ENCODE data around the gene VARS2. TPM values are rescaled to one million over a fixed set of nuclear protein-coding genes. Genes with fewer than 3 reads are reported as not detected.
A peak's percentile ranks its signal among the peaks of the same experiment; 100 is the strongest.

VARS2 gene
- total RNA-seq, 2 experiments from 2014 or later: 83.0 to 84.0 TPM

DNA sequence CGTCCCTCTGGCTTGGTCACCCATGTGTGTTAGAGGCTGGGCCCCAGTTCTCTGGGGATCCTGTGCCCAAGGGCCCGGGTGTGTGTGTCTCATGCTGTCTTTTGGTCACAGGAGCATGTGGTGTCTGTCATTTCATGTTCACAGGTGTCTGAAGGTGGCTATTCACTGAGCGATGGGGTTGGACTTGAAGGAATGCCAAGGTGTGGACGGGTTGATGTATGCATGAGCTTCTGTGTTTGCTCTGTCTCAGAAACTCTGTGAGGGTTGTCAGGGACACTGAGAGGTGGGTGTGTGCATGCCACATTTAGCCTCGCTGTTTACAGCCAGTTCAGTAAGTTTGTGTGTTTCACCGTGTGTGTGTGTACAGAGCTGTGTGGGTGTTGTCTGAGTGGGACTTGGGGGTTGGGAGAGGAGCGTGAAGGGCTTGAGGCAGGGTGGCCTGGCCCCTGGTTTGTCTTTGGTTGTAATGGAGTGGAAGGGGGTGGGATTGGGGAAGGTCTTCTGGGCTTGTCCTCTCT, 28.5 kb upstream of the VARS2 start:
- POLR2A ChIA-PET: interaction anchor here (0.5 to 2.5 kb wide), 6 partner anchors 23 to 460 kb away, joined by 3 to 8 read pairs (median 6); partner anchors contain the start of gene VARS2
- CTCF ChIA-PET: interaction anchor here (0.9 to 10.4 kb wide), 5 partner anchors 13 to 64 kb away, joined by 3 to 82 read pairs (median 3); no protein-coding TSS in a partner anchor
- Mint-ChIP-seq H3K27ac (peak overlapping the region; percentile 18), H3K4me1 (ENCODE audit: low read depth) (peaks cover 27% of the 10 kb centered on the region), H3K27me3 (no peaks in the 10 kb centered on the region), H3K4me3 (peak overlapping the region; percentile 65), H3K36me3 (ENCODE audit: low read depth) (peaks cover 2% of the 10 kb centered on the region), H3K9me3 (no peaks in the 10 kb centered on the region)
- intact Hi-C loops (cut with micrococcal nuclease): no loop called here
- DNase-seq (no peak), ATAC-seq (no peak)
- TF ChIP-seq, protein P1, sequence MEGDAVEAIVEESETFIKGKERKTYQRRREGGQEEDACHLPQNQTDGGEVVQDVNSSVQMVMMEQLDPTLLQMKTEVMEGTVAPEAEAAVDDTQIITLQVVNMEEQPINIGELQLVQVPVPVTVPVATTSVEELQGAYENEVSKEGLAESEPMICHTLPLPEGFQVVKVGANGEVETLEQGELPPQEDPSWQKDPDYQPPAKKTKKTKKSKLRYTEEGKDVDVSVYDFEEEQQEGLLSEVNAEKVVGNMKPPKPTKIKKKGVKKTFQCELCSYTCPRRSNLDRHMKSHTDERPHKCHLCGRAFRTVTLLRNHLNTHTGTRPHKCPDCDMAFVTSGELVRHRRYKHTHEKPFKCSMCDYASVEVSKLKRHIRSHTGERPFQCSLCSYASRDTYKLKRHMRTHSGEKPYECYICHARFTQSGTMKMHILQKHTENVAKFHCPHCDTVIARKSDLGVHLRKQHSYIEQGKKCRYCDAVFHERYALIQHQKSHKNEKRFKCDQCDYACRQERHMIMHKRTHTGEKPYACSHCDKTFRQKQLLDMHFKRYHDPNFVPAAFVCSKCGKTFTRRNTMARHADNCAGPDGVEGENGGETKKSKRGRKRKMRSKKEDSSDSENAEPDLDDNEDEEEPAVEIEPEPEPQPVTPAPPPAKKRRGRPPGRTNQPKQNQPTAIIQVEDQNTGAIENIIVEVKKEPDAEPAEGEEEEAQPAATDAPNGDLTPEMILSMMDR (IDR thresholded peaks at IDR 0.05): no peak

DNA sequence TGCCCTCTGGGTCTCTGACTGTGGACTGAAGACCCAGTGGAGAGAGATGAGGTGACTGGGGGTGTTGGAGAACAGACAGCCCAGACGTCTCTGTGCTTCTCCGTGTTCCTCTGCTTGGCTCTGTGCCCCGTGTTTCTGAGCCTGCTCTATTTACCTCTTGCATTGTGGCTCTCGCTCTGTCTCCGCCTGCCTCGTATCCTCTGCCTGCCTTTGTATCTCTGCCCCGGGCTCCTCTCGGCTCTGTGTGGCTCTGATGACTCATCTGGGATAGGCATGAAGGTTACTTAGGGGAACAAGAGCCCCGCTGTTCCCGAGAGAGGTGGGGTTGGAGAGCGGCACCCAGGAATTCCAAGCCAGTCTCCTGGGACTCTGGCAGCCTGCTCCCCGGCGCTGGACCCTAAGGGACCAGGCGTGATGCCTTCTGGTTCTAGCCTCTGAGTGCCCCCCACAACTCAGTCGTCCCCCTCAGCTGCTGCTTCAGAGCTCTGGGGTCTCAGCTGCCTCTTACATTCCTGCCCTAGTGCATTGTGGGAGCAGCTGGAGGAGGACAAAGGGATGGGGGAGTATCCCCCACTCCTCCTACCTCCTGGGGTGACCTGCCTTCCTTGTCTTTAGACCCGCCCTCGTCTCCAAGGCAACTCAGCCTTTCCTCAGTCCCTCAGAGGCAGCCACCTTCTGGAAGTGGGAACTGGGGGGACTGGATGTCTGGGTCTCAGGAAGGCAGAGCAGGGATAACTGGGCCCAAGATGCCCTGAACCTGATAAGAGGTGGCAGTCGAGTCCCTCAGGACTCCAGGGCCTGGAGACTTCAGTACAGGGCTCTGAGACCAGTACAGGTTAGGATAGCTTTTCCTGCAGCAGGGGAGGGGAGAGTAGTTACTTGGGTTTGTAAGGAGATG, 27.8 kb upstream of the VARS2 start:
- Mint-ChIP-seq H3K27me3 (no peaks in the 10 kb centered on the region), H3K4me1 (ENCODE audit: low read depth) (peaks cover 27% of the 10 kb centered on the region), H3K36me3 (ENCODE audit: low read depth) (peaks cover 2% of the 10 kb centered on the region), H3K4me3 (peak overlapping the region; percentile 65), H3K9me3 (no peaks in the 10 kb centered on the region), H3K27ac (peak overlapping the region; percentile 18)
- CTCF ChIA-PET: interaction anchor here (1.2 to 10.4 kb wide), 2 partner anchors 58 to 64 kb away, joined by 3 to 82 read pairs; no protein-coding TSS in a partner anchor
- TF ChIP-seq, protein P1 (IDR thresholded peaks at IDR 0.05): no peak
- POLR2A ChIA-PET: interaction anchor here (0.5 to 1.7 kb wide), 3 partner anchors 23 to 461 kb away, joined by 3 to 6 read pairs (median 3); no protein-coding TSS in a partner anchor
- ATAC-seq: peak; percentile 18
- DNase-seq: peak; percentile 50
- intact Hi-C loops (cut with micrococcal nuclease): no loop called here

DNA sequence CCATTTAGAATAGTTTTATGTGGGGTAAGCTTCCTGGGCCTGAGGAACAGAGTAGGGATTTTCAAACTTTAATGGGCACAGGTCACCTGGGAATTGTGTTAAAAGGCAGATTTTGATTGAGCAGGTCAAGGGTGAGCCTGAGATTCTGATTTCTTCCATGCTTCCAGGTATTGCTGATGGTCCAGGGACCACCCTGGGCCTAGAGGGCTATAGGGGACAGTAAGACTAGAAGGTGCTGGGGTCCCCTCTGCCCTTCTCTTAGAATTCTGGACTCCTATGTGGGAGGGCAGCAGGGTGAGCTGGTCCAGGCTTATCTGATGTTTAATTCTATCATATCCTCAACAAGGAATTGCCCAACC, 27.2 kb upstream of the VARS2 start:
- no peak overlapping the region for H3K27ac Mint-ChIP-seq
- no peaks in the 10 kb centered on the region for H3K27me3 Mint-ChIP-seq
- CTCF ChIA-PET: interaction anchor here (1.2 kb wide), 1 partner anchor 65 kb away, joined by 3 read pairs; no protein-coding TSS in a partner anchor
- H3K36me3 Mint-ChIP-seq (ENCODE audit: low read depth): peaks cover 2% of the 10 kb centered on the region
- H3K4me1 Mint-ChIP-seq (ENCODE audit: low read depth): peaks cover 27% of the 10 kb centered on the region
- no peaks in the 10 kb centered on the region for H3K9me3 Mint-ChIP-seq
- TF ChIP-seq, protein P1 (IDR thresholded peaks at IDR 0.05): no peak
- POLR2A ChIA-PET: interaction anchor here (1.7 kb wide), 1 partner anchor 57 kb away, joined by 6 read pairs; no protein-coding TSS in a partner anchor
- H3K4me3 Mint-ChIP-seq: no peak overlapping the region
- no peak for DNase-seq
- intact Hi-C loops (cut with micrococcal nuclease): no loop called here
- no peak for ATAC-seq

DNA sequence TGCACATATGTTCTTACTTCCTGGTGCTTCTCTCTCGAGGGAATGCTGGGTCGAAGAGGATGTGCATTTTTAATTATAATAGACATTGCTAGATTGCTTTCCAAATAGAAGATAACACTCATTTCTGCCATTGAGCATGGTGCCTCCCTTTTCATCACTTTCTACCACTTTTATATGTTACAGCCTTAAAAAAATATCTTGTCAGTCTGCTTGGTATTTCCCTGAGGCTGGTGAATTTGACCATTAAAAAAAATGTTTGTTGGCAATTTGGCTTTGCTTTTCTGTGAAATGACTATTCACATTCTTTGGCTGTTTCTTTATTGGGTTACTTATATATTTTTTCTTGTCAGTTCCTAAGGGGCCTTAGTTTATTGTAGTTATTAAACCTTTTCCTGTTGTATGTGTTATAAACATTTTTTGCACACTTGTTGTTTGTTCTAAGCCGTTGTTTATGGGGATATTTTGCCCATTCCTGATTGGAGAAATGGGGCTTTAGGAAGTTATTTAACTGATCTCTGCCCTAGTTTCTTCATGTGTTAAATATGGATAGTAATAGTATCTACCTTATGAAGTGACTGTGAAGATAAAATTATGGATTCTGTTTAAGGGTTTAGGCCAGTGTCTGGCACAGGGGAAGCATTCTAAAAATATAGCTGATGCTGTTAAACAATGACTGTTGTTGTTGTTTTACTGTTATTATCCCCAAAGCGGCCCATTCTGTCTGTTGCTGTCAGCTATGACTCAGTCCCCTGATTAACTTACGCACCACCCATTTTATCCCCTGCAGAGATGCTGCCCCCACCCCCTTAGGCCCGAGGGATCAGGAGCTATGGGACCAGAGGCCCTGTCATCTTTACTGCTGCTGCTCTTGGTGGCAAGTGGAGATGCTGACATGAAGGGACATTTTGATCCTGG, 25.9 kb upstream of the VARS2 start:
- ATAC-seq: no peak
- intact Hi-C loops (cut with micrococcal nuclease): no loop called here
- no peak overlapping the region for H3K27ac Mint-ChIP-seq

More for the DNA sequence above, 25.9 kb upstream of the VARS2 start:
- Mint-ChIP-seq H3K4me3 (no peak overlapping the region), H3K4me1 (ENCODE audit: low read depth) (peaks cover 22% of the 10 kb centered on the region), H3K27me3 (no peaks in the 10 kb centered on the region), H3K9me3 (no peaks in the 10 kb centered on the region), H3K36me3 (ENCODE audit: low read depth) (peaks cover 2% of the 10 kb centered on the region)
- CTCF ChIA-PET: interaction anchor here (1.5 kb wide), 1 partner anchor 157 kb away, joined by 5 read pairs; no protein-coding TSS in a partner anchor
- POLR2A ChIA-PET: interaction anchor here (0.6 to 1.8 kb wide), 2 partner anchors 15 to 459 kb away, joined by 3 to 5 read pairs; no protein-coding TSS in a partner anchor
- TF ChIP-seq, protein P1 (IDR thresholded peaks at IDR 0.05): no peak
- DNase-seq: no peak

All from activated CD8-positive, alpha-beta T cell treated with anti-CD3 and anti-CD28 coated beads for 36 hours (primary cell).